ENCODE measurements around the gene CACNA2D1.

Gene CACNA2D1

GRCh38 chr7:82313269-82313668, 130.3 kb downstream of the CACNA2D1 start:
- in situ Hi-C loops (cut with HindIII; ENCODE audit: low sequenced_read_pairs), result no loop called here
- TF ChIP-seq CTCF (IDR thresholded peaks at IDR 0.05; ENCODE audit: low read depth, low read length), result no peak
- no peak for DNase-seq (ENCODE audit: low read depth, low spot score)
- H3K4me3 ChIP-seq (ENCODE audit: low read depth, low read length), result no peak overlapping the region

- DNase-seq (ENCODE audit: low read depth, low spot score), result no peak
- no peak for TF ChIP-seq CTCF (IDR thresholded peaks at IDR 0.05; ENCODE audit: low read depth, low read length)
- in situ Hi-C loops (cut with HindIII; ENCODE audit: low sequenced_read_pairs), result no loop called here
- H3K4me3 ChIP-seq (ENCODE audit: low read depth, low read length), result no peak overlapping the region
These were observed 130.9 kb downstream of the CACNA2D1 start for GRCh38 chr7:82312646-82313045.

- in situ Hi-C loops (cut with HindIII; ENCODE audit: low sequenced_read_pairs), result no loop called here
- no peak for DNase-seq (ENCODE audit: low read depth, low spot score)
- no peak overlapping the region for H3K4me3 ChIP-seq (ENCODE audit: low read depth, low read length)
- TF ChIP-seq CTCF (IDR thresholded peaks at IDR 0.05; ENCODE audit: low read depth, low read length), result no peak
These were observed 138.1 kb downstream of the CACNA2D1 start for GRCh38 chr7:82305347-82306005.

GRCh38 chr7:82294865-82295264, 148.7 kb downstream of the CACNA2D1 start:
- DNase-seq (ENCODE audit: low read depth, low spot score), result no peak
- in situ Hi-C loops (cut with HindIII; ENCODE audit: low sequenced_read_pairs), result no loop called here
- no peak overlapping the region for H3K4me3 ChIP-seq (ENCODE audit: low read depth, low read length)
- no peak for TF ChIP-seq CTCF (IDR thresholded peaks at IDR 0.05; ENCODE audit: low read depth, low read length)

GRCh38 chr7:82294382-82294784, 149.2 kb downstream of the CACNA2D1 start:
- no peak for TF ChIP-seq CTCF (IDR thresholded peaks at IDR 0.05; ENCODE audit: low read depth, low read length)
- H3K4me3 ChIP-seq (ENCODE audit: low read depth, low read length), result no peak overlapping the region
- in situ Hi-C loops (cut with HindIII; ENCODE audit: low sequenced_read_pairs), result no loop called here
- no peak for DNase-seq (ENCODE audit: low read depth, low spot score)

- no peak for TF ChIP-seq CTCF (IDR thresholded peaks at IDR 0.05; ENCODE audit: low read depth, low read length)
- DNase-seq (ENCODE audit: low read depth, low spot score), result no peak
- no peak overlapping the region for H3K4me3 ChIP-seq (ENCODE audit: low read depth, low read length)
- in situ Hi-C loops (cut with HindIII; ENCODE audit: low sequenced_read_pairs), result no loop called here
These were observed 150.1 kb downstream of the CACNA2D1 start for GRCh38 chr7:82293467-82293866.

Measured in astrocyte of the spinal cord (primary cell).